Body of pancreas (tissue), 4 donors: ENCODE data around the gene RALB. TPM values are rescaled to one million over a fixed set of nuclear protein-coding genes. Genes with fewer than 3 reads are reported as not detected.

Experiments used
- ATAC-seq: fragments of 150-250 bp; one replicate; pipeline ENCODE4 v1.9.1; 2016
- DNase-seq, 4 donors: peaks; one replicate each; pipeline ENCODE4 v3.0.0-alpha.2; 2019
- H3K27ac ChIP-seq, 4 donors: fragments of 200-600 bp; sonication (generic); 1 replicate in 3 of 4; 2 replicates in 1 of 4; pipeline versions ENCODE4 v1.5.1 to v1.6.1; 2016 to 2019; ENCODE audit warnings: mild to moderate bottlenecking in 1 of 4, mixed read lengths in 1 of 4, moderate library complexity in 1 of 4
- H3K27me3 ChIP-seq, 2 donors: fragments of 200-600 bp; sonication (generic); one replicate each; pipeline ENCODE4 v1.6.0; 2016; ENCODE audit warnings: mild to moderate bottlenecking in 1 of 2
- H3K36me3 ChIP-seq, 2 donors: fragments of 200-600 bp; sonication (generic); replicated peaks in 1 of 2; 2 replicates each; pipeline ENCODE4 v1.5.1; 2016; ENCODE audit warnings: low read depth in 2 of 2; ENCODE audit not compliant: insufficient read depth in 1 of 2
- H3K4me1 ChIP-seq: fragments of 200-600 bp; sonication (generic); one replicate; pipeline ENCODE4 v1.6.0; 2016
- H3K4me3 ChIP-seq, 2 donors: fragments of 200-600 bp; sonication (generic); 1 replicate in 1 of 2; 2 replicates in 1 of 2; pipeline ENCODE4 v1.5.1; 2016 to 2019
- H3K9me3 ChIP-seq, 3 donors: fragments of 200-600 bp; sonication (generic); 1 replicate in 2 of 3; 2 replicates in 1 of 3; pipeline ENCODE4 v1.5.1; 2016
- POLR2A ChIP-seq, 3 donors: fragments of 450-650 bp; IDR thresholded peaks; one replicate each; pipeline ENCODE4 v1.6.1; 2016; ENCODE audit warnings: antibody characterized with exemption in 3 of 3, mild to moderate bottlenecking in 2 of 3
- WGBS, 2 donors: methylation state at CpG; one replicate each; pipeline ENCODE4 v1.1.5; 2017; 5-methylcytosine and 5-hydroxymethylcytosine counted together
- intact Hi-C: fragments of 100-400 bp; cut with DNase I; formaldehyde crosslinking; loops from one replicate; pipeline ENCODE4 v1.15.1; 2023
- total RNA-seq, 2 donors: library from RNA; depleted of rRNA; stranded (reverse); fragments of >200 nt; gene quantifications; one replicate each; pipeline ENCODE4 v1.1.0, GENCODE V29; 2016
- TF ChIP-seq, protein P1 (sequence below), 7 experiments: fragments of 450-650 bp in 4 of 7; fragments of 200-600 bp in 3 of 7; sonication (generic) in 3 of 7; IDR thresholded peaks; one replicate each; pipeline ENCODE4 v1.5.1; 2016 to 2019; ENCODE audit warnings: antibody characterized with exemption in 7 of 7

Gene RALB
- total RNA-seq, 2 donors from 2014 or later: 17.8 to 21.3 TPM

DNA sequence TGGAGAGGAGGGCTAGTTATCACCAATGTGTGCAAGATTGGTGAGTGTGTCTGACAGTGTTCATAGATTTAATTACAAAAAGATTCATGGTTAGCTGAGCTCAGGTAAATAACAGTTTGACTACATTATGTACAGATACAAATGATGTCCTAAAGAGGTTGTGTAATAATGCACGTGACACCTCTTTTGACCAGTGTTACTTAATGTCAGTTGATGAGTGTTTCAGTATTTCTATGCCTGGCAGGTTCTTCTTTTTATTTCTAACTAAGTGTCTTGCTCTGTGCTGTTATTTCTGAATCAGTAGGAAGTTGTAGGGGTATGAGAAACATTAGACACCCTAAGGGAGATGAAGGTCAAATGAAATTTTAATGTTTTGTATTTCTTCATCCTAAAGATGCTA lies 85.4 kb downstream of the RALB start:
- peaks cover 0 to 10% of the 10 kb centered on the region in 2 donors for H3K27me3 ChIP-seq
- ATAC-seq: no peak

DNA sequence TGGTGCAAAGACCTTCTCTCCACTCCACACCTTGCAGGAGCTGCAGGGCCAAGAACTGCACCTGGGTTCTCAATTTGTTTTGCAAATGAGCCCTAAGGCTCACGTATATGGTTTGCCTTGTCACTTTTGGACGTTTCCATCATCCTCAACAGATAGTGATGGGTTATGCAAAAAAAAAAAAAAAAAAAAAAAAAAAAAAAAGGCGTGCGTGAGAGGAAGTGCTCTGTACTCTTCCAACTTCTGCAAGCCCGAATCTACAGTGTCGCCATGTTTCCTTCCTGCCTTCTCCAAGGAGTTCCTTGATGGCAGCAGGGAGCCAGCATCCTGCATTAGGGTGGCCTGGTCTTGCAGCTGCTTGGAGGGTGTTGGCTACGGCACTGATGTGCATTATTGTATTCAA lies 89.3 kb downstream of the RALB start:
- intact Hi-C loops: loop anchor here (5.0 kb wide), 1 partner anchor 330 kb away; no protein-coding TSS in a partner anchor

More for the DNA sequence above, 85.4 kb downstream of the RALB start:
- intact Hi-C loops: no loop called here
- Histone ChIP-seq H3K4me1 (peaks cover 4% of the 10 kb centered on the region), H3K27ac (no peak overlapping the region), H3K9me3 (no peaks in the 10 kb centered on the region), H3K4me3 (no peak overlapping the region), H3K36me3 (no peaks in the 10 kb centered on the region)
- no peak for TF ChIP-seq POLR2A (IDR thresholded peaks at IDR 0.05)
- TF ChIP-seq, protein P1, sequence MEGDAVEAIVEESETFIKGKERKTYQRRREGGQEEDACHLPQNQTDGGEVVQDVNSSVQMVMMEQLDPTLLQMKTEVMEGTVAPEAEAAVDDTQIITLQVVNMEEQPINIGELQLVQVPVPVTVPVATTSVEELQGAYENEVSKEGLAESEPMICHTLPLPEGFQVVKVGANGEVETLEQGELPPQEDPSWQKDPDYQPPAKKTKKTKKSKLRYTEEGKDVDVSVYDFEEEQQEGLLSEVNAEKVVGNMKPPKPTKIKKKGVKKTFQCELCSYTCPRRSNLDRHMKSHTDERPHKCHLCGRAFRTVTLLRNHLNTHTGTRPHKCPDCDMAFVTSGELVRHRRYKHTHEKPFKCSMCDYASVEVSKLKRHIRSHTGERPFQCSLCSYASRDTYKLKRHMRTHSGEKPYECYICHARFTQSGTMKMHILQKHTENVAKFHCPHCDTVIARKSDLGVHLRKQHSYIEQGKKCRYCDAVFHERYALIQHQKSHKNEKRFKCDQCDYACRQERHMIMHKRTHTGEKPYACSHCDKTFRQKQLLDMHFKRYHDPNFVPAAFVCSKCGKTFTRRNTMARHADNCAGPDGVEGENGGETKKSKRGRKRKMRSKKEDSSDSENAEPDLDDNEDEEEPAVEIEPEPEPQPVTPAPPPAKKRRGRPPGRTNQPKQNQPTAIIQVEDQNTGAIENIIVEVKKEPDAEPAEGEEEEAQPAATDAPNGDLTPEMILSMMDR (IDR thresholded peaks at IDR 0.05): no peak
- 48 to 70% methylated on average over 1 of the region's 1 CpG for WGBS, 2 donors
- no peak for DNase-seq

DNA sequence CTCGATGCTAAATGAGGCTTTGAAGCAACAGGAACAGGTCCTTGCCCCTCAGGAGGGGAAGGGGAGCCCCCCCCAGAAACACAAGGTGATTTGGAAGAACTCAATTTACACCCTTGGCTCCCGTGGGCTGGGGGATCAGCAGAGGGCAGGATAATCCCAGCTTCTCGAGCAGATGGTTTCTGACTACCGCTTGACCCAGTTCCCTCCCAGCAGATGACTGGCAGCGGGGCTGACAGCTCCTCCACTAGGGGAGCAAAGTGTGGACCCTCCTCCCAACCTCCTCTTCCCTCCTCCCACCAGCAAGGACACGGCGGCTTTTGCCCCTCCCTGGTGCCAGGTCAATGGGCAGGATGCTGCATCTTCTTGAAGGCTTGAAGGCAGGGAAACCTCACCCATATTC lies 89.8 kb downstream of the RALB start:
- 19 to 29% methylated on average over 5 to 7 of the region's 7 CpGs for WGBS, 2 donors
- no peaks in the 10 kb centered on the region for H3K9me3 ChIP-seq
- no peaks in the 10 kb centered on the region for H3K36me3 ChIP-seq
- no peak overlapping the region for H3K27ac ChIP-seq
- peaks cover 39% of the 10 kb centered on the region for H3K4me1 ChIP-seq
- intact Hi-C loops: loop anchor here (5.0 kb wide), 1 partner anchor 330 kb away; no protein-coding TSS in a partner anchor
- TF ChIP-seq POLR2A (IDR thresholded peaks at IDR 0.05): no peak
- TF ChIP-seq, protein P1 (IDR thresholded peaks at IDR 0.05): no peak
- ATAC-seq: no peak
- DNase-seq: no peak
- H3K4me3 ChIP-seq: no peak overlapping the region
- peaks cover 0 to 32% of the 10 kb centered on the region in 2 donors for H3K27me3 ChIP-seq

More for the DNA sequence above, 89.3 kb downstream of the RALB start:
- peaks cover 37% of the 10 kb centered on the region for H3K4me1 ChIP-seq
- WGBS, 2 donors: 42 to 48% methylated on average over 7 of the region's 7 CpGs
- DNase-seq (no peak), ATAC-seq (no peak)
- H3K36me3 ChIP-seq: no peaks in the 10 kb centered on the region
- H3K27ac ChIP-seq: no peak overlapping the region
- H3K27me3 ChIP-seq: peaks cover 0 to 32% of the 10 kb centered on the region in 2 donors
- no peak overlapping the region for H3K4me3 ChIP-seq
- TF ChIP-seq, protein P1 (IDR thresholded peaks at IDR 0.05): no peak
- TF ChIP-seq POLR2A (IDR thresholded peaks at IDR 0.05): no peak
- no peaks in the 10 kb centered on the region for H3K9me3 ChIP-seq

DNA sequence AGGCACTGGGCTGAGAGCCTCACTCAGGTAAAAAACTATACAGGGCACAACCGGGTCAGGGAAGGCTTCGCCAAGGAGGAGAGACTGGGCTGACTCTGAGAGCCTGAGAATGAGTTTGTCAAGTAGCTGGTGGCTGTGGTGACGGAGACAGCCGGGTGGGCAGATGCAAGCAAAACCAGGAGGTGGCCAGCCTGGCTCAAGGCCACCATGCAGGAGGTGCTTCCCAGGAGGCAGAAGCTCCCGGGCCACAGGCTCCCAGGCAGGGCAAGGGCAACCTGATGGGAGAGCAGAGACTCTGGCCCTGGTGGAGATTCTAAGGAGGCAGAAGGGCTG lies 90.4 kb downstream of the RALB start:
- DNase-seq: no peak
- TF ChIP-seq, protein P1 (IDR thresholded peaks at IDR 0.05): no peak
- no peak for TF ChIP-seq POLR2A (IDR thresholded peaks at IDR 0.05)
- H3K9me3 ChIP-seq: no peaks in the 10 kb centered on the region
- no peak overlapping the region for H3K4me3 ChIP-seq
- peak; percentile 9 for ATAC-seq
- 11 to 20% methylated on average over 5 of the region's 5 CpGs for WGBS, 2 donors
- no peak overlapping the region for H3K27ac ChIP-seq
- peaks cover 39% of the 10 kb centered on the region for H3K4me1 ChIP-seq
- H3K27me3 ChIP-seq: peaks cover 0 to 32% of the 10 kb centered on the region in 2 donors
- intact Hi-C loops: loop anchor here (5.0 kb wide), 1 partner anchor 329 kb away; no protein-coding TSS in a partner anchor
- H3K36me3 ChIP-seq: no peaks in the 10 kb centered on the region

DNA sequence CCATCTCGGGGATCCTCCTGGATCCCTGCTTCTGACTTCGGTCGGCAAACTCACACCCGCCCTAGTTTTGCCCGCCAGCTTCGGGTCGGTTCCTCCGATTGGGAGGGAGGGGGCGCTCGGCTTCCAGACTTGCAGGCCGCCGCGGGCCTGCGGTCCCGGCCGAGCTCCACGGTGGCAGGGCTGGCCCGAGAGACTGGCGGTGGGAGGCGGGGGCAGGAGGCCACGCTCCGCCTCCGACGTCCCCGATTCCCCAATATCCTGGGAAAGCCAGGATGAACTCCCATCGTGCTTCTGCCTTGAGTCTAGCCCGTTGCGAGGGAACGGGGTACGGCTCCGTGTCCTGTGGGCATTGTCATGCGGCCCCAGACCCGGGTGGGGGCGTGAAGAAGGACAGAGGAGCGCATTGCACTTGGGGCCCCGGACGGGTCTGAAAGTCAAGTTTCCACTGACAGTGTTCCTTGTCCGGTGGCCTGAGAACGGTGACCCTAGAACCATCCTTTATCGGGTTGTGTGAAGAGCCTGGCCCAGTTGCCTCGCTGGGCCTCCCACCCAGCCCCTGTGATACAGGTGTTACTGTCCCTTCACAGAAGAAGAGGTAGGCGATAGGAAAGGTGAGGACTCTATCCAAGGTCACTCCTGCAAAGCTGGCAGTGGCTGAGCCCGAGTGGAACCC lies 90.9 kb downstream of the RALB start:
- Histone ChIP-seq H3K27ac (no peak overlapping the region), H3K36me3 (no peaks in the 10 kb centered on the region), H3K9me3 (no peaks in the 10 kb centered on the region), H3K4me3 (no peak overlapping the region), H3K4me1 (peaks cover 39% of the 10 kb centered on the region), H3K27me3 (peaks cover 0 to 32% of the 10 kb centered on the region in 2 donors)
- 3 to 5% methylated on average over 8 to 43 of the region's 43 CpGs for WGBS, 2 donors
- peak; percentile 84 to 89 (median 86) for DNase-seq
- TF ChIP-seq, protein P1 (IDR thresholded peaks at IDR 0.05): peak; percentile 69 to 95 (median 90)
- no peak for TF ChIP-seq POLR2A (IDR thresholded peaks at IDR 0.05)
- peak; percentile 79 for ATAC-seq
- intact Hi-C loops: loop anchor here (5.0 kb wide), 1 partner anchor 329 kb away; no protein-coding TSS in a partner anchor
